22Rv1 (cell line): ENCODE results near the gene COPZ2.

Experiments
- CTCF ChIP-seq: fragments of 450-650 bp; IDR thresholded peaks from 2 replicates; pipeline ENCODE4 v1.5.1; 2017; ENCODE audit warnings: mild to moderate bottlenecking
- ZFX ChIP-seq: fragments of 450-650 bp; IDR thresholded peaks from 2 replicates; pipeline ENCODE4 v1.6.1; 2017; ENCODE audit warnings: antibody characterized with exemption, borderline replicate concordance

- no peak for TF ChIP-seq CTCF
- TF ChIP-seq ZFX, result no peak
Measured at GRCh38 chr17:48048384-48049126, 11.0 kb upstream of the COPZ2 start.
